Measurements from ENCODE around the gene ICAM2. TPM values are rescaled to one million over a fixed set of nuclear protein-coding genes. Genes with fewer than 3 reads are reported as not detected.

ICAM2 gene
- total and polyA plus RNA-seq, 4 donors = 58.7 to 77.7 (median 62.2) TPM

DNA sequence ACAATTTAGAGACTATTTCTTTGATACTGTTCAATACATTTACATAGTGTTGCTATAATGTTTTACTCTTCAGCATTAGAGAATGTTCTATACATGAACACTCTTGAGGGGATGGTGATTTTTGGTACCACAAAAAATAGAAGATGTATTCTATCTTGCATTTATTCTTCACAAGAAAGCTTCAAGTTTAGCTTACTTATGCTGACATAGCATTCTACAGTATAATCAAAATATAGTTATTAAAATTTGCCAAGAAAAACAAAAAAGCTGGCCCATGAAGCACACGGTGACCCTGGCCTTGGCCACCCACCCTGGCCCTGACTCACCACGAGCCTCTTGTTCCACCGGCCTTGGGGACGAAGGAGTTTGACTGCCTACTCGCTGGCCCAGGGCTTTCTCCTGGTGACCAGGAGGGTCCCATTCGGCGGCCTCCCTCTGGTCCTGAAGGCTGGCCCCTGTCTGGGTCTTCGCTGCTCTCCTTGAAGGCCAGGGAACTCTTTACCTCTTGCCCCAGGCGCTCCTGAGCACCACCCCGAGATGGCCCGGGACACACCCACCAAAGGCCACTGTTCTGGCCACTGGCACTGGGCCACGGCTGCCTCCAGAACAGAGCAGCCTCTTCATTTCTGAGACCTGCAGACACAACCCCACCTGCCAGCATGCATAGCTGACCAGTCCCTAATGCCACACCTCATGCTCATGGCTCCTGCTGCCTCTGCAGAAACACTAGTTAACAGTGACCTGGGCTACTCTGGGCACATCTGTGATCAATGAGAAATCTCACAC, 22.5 kb upstream of the ICAM2 start:
- H3K27me3 ChIP-seq (ENCODE audit: control insufficient read depth in 3 of 3, insufficient read depth in 3 of 3, low read length in 2 of 3) = no peaks in the 10 kb centered on the region
- no peak for DNase-seq
- WGBS, 2 donors = 92 to 95% methylated on average over 12 of the region's 12 CpGs
- no peak overlapping the region for H3K4me3 ChIP-seq
- no peak overlapping the region for H3K9ac ChIP-seq (ENCODE audit: insufficient read depth in 1 of 2, low read length in 2 of 2)
- ATAC-seq (ENCODE audit: insufficient read depth, low FRiP score) = no peak
- H3K27ac ChIP-seq (ENCODE audit: low read depth in 1 of 2, low read length in 1 of 2) = no peak overlapping the region
- TF ChIP-seq, protein P1, sequence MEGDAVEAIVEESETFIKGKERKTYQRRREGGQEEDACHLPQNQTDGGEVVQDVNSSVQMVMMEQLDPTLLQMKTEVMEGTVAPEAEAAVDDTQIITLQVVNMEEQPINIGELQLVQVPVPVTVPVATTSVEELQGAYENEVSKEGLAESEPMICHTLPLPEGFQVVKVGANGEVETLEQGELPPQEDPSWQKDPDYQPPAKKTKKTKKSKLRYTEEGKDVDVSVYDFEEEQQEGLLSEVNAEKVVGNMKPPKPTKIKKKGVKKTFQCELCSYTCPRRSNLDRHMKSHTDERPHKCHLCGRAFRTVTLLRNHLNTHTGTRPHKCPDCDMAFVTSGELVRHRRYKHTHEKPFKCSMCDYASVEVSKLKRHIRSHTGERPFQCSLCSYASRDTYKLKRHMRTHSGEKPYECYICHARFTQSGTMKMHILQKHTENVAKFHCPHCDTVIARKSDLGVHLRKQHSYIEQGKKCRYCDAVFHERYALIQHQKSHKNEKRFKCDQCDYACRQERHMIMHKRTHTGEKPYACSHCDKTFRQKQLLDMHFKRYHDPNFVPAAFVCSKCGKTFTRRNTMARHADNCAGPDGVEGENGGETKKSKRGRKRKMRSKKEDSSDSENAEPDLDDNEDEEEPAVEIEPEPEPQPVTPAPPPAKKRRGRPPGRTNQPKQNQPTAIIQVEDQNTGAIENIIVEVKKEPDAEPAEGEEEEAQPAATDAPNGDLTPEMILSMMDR (IDR thresholded peaks at IDR 0.05; ENCODE audit: control extremely low read depth, extremely low read depth) = no peak
- H3K4me1 ChIP-seq (ENCODE audit: control insufficient read depth in 5 of 5, insufficient read depth in 5 of 5, low read length in 5 of 5) = peaks cover 0 to 3% (median 0%) of the 10 kb centered on the region in 5 donors
- peaks cover 14 to 55% (median 18%) of the 10 kb centered on the region in 4 donors for H3K36me3 ChIP-seq (ENCODE audit: control insufficient read depth in 4 of 4, insufficient read depth in 4 of 4, low read length in 4 of 4)
- no peaks in the 10 kb centered on the region for H3K9me3 ChIP-seq (ENCODE audit: control insufficient read depth in 4 of 4, insufficient read depth in 3 of 4, low read length in 3 of 4)

DNA sequence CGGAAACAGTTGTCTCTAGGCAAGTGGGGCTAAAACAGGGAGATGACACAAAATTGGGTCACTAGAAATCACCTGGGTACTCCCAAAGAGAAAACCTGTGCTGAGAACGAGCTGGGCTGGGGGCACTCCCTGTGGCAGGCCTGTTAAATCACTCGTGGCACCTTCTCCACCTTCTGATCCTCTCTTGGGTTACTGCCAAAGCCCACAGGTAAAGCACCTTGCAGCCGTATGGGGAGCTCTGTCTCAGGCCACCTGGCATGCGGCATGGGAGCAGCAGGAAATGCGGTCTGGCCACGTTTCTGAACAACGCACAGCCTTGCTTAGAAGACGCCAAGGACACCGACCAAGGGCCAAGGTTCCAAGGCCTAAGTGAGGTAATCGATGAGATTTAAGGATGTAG, 21.5 kb upstream of the ICAM2 start:
- Histone ChIP-seq H3K36me3 (ENCODE audit: control insufficient read depth in 4 of 4, insufficient read depth in 4 of 4, low read length in 4 of 4) (peaks cover 14 to 53% (median 18%) of the 10 kb centered on the region in 4 donors), H3K27ac (ENCODE audit: low read depth in 1 of 2, low read length in 1 of 2) (no peak overlapping the region), H3K4me3 (no peak overlapping the region), H3K9me3 (ENCODE audit: control insufficient read depth in 4 of 4, insufficient read depth in 3 of 4, low read length in 3 of 4) (no peaks in the 10 kb centered on the region), H3K4me1 (ENCODE audit: control insufficient read depth in 5 of 5, insufficient read depth in 5 of 5, low read length in 5 of 5) (peaks cover 0 to 3% (median 0%) of the 10 kb centered on the region in 5 donors), H3K9ac (ENCODE audit: insufficient read depth in 1 of 2, low read length in 2 of 2) (no peak overlapping the region), H3K27me3 (ENCODE audit: control insufficient read depth in 3 of 3, insufficient read depth in 3 of 3, low read length in 2 of 3) (no peaks in the 10 kb centered on the region)
- ATAC-seq (ENCODE audit: insufficient read depth, low FRiP score) = no peak
- 66 to 68% methylated on average over 11 of the region's 11 CpGs for WGBS, 2 donors
- TF ChIP-seq, protein P1 (IDR thresholded peaks at IDR 0.05; ENCODE audit: control extremely low read depth, extremely low read depth) = no peak
- no peak for DNase-seq

DNA sequence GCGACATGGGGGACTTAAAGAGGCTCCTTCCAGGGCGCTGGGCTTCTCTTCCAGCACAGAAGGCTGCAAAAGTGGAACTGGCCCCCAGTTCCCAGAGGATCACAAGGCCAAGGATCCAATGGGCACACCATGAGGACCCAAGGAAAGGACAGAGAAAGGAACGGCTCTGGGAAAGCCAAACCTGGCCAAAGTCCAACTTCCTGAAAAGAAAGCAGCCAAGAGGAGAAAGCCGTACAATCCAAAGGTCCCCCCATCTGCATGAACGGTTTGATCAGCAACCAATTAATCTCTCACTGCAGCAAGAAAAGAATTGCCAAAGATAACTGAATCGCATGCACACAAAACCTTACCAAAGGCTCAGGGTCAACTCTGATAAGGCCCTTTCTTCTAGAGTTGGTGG, 19.8 kb upstream of the ICAM2 start:
- Histone ChIP-seq H3K36me3 (ENCODE audit: control insufficient read depth in 4 of 4, insufficient read depth in 4 of 4, low read length in 4 of 4) (peaks cover 7 to 40% (median 13%) of the 10 kb centered on the region in 4 donors), H3K4me3 (no peak overlapping the region), H3K9me3 (ENCODE audit: control insufficient read depth in 4 of 4, insufficient read depth in 3 of 4, low read length in 3 of 4) (no peaks in the 10 kb centered on the region), H3K27me3 (ENCODE audit: control insufficient read depth in 3 of 3, insufficient read depth in 3 of 3, low read length in 2 of 3) (no peaks in the 10 kb centered on the region), H3K27ac (ENCODE audit: low read depth in 1 of 2, low read length in 1 of 2) (no peak overlapping the region), H3K4me1 (ENCODE audit: control insufficient read depth in 5 of 5, insufficient read depth in 5 of 5, low read length in 5 of 5) (peaks cover 0 to 3% (median 0%) of the 10 kb centered on the region in 5 donors), H3K9ac (ENCODE audit: insufficient read depth in 1 of 2, low read length in 2 of 2) (no peak overlapping the region)
- ATAC-seq (ENCODE audit: insufficient read depth, low FRiP score) = no peak
- WGBS, 2 donors = 73 to 74% methylated on average over 6 of the region's 6 CpGs
- DNase-seq = peak in 2 of 3 donors; percentile 18 to 37
- TF ChIP-seq, protein P1 (IDR thresholded peaks at IDR 0.05; ENCODE audit: control extremely low read depth, extremely low read depth) = no peak

All from lung (tissue), 12 donors.